Cardiac muscle cell (in vitro differentiated cells and primary cell): ENCODE measurements around the gene MAN1C1. TPM values are rescaled to one million over a fixed set of nuclear protein-coding genes. Genes with fewer than 3 reads are reported as not detected.
A peak's percentile ranks its signal among the peaks of the same experiment; 100 is the strongest.

ENCODE experiments used
- DNase-seq, 2 donors: peaks; one replicate each; pipeline versions ENCODE4 v3.0.0 to v3.0.0-alpha.2; 2010 to 2017; ENCODE audit warnings: low read depth in 1 of 2, low spot score in 1 of 2
- H3K27ac ChIP-seq: fragments of 200-600 bp; sonication (generic); 2 replicates; pipeline ENCODE4 v1.5.1; 2016
- H3K27me3 ChIP-seq: fragments of 200-600 bp; sonication (generic); 2 replicates; pipeline ENCODE4 v1.6.0; 2016; ENCODE audit warnings: control low read depth
- H3K36me3 ChIP-seq: fragments of 200-600 bp; sonication (generic); 2 replicates; pipeline ENCODE4 v1.5.1; 2016; ENCODE audit warnings: control low read depth
- H3K4me1 ChIP-seq: fragments of 200-600 bp; sonication (generic); 2 replicates; pipeline ENCODE4 v1.8.1; 2017; ENCODE audit warnings: low read depth, mild to moderate bottlenecking, mixed run types
- H3K4me3 ChIP-seq: fragments of 200-600 bp; sonication (generic); 2 replicates; pipeline ENCODE4 v1.5.1; 2016; ENCODE audit warnings: mild to moderate bottlenecking
- H3K9me3 ChIP-seq: fragments of 200-600 bp; sonication (generic); 2 replicates; pipeline ENCODE4 v1.5.1; 2017; ENCODE audit warnings: low read depth, mild to moderate bottlenecking, control low read depth
- polyA plus RNA-seq: library from polyadenylated mRNA; unstranded; fragments of >200 nt; fragmentation: Nextera tagmentation; extraction: Ambion mirVana; gene quantifications from 2 replicates; pipeline ENCODE4 v1.2.1, GENCODE V29; 2016
- total RNA-seq: library from RNA; depleted of rRNA; stranded (reverse); fragments of >200 nt; gene quantifications from 2 replicates; pipeline ENCODE4 v1.2.3, GENCODE V29; 2016
- TF ChIP-seq, protein P1 (sequence below): IDR thresholded peaks from 2 replicates; pipeline ENCODE4 v1.5.1; 2012; ENCODE audit warnings: low read depth, mild to moderate bottlenecking, low read length

MAN1C1 gene
- total and polyA plus RNA-seq, 2 experiments from 2014 or later: 88.8 to 118 TPM

DNA sequence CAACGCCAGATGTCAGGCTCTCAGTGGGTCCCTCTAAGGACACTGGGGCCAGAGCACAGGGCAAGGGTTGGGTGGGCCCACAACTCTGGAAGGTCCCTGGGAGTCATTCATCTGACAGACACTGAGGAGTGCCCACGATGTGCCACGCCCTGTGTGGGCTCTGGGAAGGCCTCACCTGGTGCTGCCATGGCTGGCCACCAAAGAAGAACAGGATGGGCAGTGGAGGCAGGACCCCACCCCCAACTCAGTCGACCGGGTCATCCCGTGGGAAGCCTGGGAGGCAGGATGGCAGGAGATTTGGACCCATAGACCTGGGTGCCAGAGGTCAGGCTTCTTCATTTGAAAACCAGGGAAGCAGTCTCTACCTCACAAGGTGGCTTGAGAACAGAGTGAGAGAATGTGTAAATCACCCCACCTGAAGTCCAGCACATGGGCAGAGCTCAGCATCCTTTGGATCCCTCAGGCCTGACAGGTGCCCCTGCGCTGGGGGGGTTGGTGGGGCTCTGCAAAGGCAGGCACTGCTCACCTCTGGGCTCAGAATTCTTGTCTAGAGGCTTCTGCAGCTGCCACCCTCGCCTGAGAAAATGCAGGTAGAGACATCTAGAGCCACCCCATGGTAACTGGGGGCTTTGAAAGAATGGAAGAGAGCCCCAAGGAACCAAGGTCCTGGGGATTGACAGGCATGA lies 182.2 kb downstream of the MAN1C1 start:
- TF ChIP-seq, protein P1, sequence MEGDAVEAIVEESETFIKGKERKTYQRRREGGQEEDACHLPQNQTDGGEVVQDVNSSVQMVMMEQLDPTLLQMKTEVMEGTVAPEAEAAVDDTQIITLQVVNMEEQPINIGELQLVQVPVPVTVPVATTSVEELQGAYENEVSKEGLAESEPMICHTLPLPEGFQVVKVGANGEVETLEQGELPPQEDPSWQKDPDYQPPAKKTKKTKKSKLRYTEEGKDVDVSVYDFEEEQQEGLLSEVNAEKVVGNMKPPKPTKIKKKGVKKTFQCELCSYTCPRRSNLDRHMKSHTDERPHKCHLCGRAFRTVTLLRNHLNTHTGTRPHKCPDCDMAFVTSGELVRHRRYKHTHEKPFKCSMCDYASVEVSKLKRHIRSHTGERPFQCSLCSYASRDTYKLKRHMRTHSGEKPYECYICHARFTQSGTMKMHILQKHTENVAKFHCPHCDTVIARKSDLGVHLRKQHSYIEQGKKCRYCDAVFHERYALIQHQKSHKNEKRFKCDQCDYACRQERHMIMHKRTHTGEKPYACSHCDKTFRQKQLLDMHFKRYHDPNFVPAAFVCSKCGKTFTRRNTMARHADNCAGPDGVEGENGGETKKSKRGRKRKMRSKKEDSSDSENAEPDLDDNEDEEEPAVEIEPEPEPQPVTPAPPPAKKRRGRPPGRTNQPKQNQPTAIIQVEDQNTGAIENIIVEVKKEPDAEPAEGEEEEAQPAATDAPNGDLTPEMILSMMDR: no peak
- H3K27me3 ChIP-seq: no peaks in the 10 kb centered on the region
- H3K4me3 ChIP-seq: no peak overlapping the region
- H3K36me3 ChIP-seq: no peaks in the 10 kb centered on the region
- peaks cover 33% of the 10 kb centered on the region for H3K4me1 ChIP-seq
- H3K27ac ChIP-seq: no peak overlapping the region
- no peaks in the 10 kb centered on the region for H3K9me3 ChIP-seq
- DNase-seq: no peak

DNA sequence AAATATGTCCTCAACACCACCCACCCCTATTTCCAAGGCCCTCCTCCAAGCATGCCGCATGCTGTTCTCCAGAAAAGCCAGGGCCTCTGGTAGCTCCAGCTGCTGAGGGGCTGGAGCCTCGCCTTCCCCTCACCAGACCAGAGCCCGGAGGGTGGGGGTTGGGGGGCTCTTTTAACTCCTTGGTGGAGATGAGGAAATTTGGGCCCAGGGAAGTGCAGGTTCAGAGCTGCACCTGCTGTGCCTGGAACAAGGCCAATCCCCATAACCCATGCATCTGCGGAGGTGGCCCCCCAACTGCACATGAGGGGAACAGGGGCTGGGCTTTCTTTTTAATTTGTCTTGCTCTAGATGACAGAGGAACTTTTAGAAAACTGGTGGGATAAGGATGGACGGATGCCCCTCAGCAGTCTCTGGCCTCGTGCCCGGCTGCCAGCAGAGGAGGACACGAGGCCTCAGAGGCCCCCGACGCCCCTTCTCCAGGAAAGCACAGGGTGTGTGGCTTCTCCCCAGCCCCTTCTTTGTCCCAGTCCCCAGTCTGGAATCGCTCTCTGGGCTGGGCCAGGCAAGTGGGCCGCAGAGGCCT lies 182.9 kb downstream of the MAN1C1 start:
- Histone ChIP-seq H3K4me1 (peaks cover 29% of the 10 kb centered on the region), H3K36me3 (no peaks in the 10 kb centered on the region), H3K9me3 (no peaks in the 10 kb centered on the region), H3K27ac (peak overlapping the region; percentile 75), H3K27me3 (no peaks in the 10 kb centered on the region), H3K4me3 (peak overlapping the region; percentile 20)
- TF ChIP-seq, protein P1: no peak
- no peak for DNase-seq

GRCh38 chr1:25799935-25800702 lies 183.5 kb downstream of the MAN1C1 start, which contains the start of gene SELENON:
Gene SELENON, plus strand, starts transcription at chr1:25800193. Its CDS starts 38 bp downstream, at chr1:25800231.
- Histone ChIP-seq H3K4me1 (peaks cover 29% of the 10 kb centered on the region), H3K27me3 (no peaks in the 10 kb centered on the region), H3K9me3 (no peaks in the 10 kb centered on the region), H3K36me3 (no peaks in the 10 kb centered on the region), H3K27ac (peak within 1 kb of the TSS; percentile 75), H3K4me3 (peak within 1 kb of the TSS; percentile 62)
- TF ChIP-seq, protein P1: no peak
- peak; percentile 78 to 83 for DNase-seq

DNA sequence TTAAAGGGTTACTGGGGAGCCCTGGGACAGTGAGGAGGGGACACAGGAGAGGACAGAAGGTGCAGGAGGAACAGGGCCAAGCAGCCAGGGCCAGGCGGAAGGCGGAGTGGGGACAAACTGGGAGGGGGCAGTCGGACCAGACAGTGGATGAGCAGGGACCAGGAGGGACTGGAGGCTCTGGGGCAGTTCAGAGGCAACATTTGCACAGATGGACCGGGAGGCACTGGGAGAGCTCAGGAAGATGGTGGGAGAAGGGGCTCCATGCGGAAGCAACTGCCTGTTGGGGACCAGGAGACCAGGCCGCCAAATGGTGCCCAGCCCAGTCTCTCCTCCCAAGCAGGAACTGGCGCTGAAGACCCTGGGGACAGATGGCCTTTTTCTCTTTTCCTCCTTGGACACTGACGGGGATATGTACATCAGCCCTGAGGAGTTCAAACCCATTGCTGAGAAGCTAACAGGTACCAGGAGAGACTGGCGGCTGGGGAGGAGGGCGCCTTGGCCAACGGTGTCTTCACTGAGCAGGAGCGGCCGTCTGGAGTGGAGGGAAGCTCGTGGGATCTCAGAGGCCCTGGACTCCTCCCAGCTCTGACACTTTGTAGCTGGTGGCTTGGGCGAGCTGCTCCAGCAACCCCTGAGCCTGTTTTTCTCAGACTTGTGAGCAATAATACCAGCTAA lies 184.2 kb downstream of the MAN1C1 start:
- H3K36me3 ChIP-seq: no peaks in the 10 kb centered on the region
- H3K27me3 ChIP-seq: no peaks in the 10 kb centered on the region
- TF ChIP-seq, protein P1: no peak
- no peaks in the 10 kb centered on the region for H3K9me3 ChIP-seq
- peaks cover 29% of the 10 kb centered on the region for H3K4me1 ChIP-seq
- H3K27ac ChIP-seq: no peak overlapping the region
- H3K4me3 ChIP-seq: peak overlapping the region; percentile 62
- DNase-seq: no peak

GRCh38 chr1:25802915-25803314 lies 186.3 kb downstream of the MAN1C1 start:
- Histone ChIP-seq H3K4me3 (no peak overlapping the region), H3K4me1 (peaks cover 23% of the 10 kb centered on the region), H3K9me3 (no peaks in the 10 kb centered on the region), H3K27ac (no peak overlapping the region), H3K27me3 (no peaks in the 10 kb centered on the region), H3K36me3 (peaks cover 2% of the 10 kb centered on the region)
- no peak for DNase-seq
- TF ChIP-seq, protein P1: no peak
